HTR-8/SVneo (cell line): ENCODE data around the gene ZNF579.
"Not testable (repeated sequence)": the region's sequence is repeated elsewhere in the genome, so short reads cannot be mapped to it uniquely, and the experiment has no call there.

Experiments
- DNase-seq: peaks from one replicate; pipeline ENCODE4 v3.0.0; 2011; ENCODE audit warnings: low spot score, mixed read lengths; ENCODE audit not compliant: insufficient read length
- FAIRE-seq: peaks from 2 replicates; lab custom pipeline; 2011; peaks lifted over from hg19 to GRCh38; lab: Jason Lieb, UNC

The ZNF579 gene

GRCh38 chr19:55545443-55545842, 35.2 kb downstream of the ZNF579 start, which contains the start of gene SBK3:
Gene SBK3 (minus strand): TSS chr19:55545543. CDS start chr19:55545543, 0 bp downstream.
- DNase-seq (no peak), FAIRE-seq (no peak)

DNA sequence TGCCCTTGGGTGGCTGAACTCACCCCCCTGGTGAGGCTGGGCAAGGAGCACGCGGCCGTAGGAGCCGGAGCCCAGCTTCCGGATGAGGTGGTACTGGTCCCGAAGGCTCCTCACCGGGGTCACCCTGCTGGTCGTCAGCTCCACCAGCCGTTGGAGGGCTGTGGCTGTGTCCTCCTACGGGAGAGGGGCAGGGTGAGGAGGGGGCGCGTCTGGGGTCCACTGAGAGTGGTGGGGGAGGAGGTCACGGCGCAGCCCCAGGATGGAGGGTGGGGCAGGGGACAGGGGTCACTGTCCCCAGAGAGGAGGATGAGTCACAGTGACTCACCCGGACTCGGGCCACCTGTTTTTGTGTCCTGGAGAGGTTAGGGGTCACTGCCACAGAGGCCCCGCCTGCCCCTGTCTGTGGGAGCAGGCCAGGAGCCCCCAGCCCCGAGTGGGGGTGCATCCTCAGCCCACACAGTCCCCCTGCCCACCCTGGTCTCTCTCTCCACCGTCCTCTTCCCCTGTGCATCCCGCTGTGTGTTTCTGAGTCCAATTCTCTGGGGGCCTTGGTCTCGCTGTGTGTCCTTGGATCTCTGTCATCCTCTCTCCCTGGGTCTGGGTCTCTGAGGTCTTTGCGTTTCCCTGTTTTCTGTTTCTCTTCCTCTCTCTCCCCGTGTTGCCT, 35.7 kb downstream of the ZNF579 start:
- no peak for FAIRE-seq
- DNase-seq = no peak

GRCh38 chr19:55544014-55544413, 36.6 kb downstream of the ZNF579 start:
- no peak for DNase-seq
- FAIRE-seq = no peak

DNA sequence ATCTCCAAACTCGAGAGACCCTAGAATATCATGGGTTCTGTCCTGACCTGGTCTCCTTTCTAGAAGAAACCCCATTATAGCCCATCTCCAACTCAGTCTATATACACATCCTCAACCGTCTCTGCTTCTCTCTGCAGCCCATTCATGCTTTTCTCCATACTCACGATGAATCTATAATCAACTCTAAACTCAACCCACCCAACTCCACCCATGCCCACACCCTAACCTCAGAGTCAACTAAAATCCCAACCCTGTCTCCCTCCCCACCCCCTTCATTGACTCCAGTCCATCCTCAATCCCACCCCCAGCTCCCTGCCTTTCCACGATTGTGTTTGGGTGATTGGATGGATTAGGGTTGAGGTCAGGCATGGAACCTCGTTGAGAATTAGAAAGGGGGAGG, 37.1 kb downstream of the ZNF579 start:
- DNase-seq (no peak), FAIRE-seq (no peak)

GRCh38 chr19:55542292-55542855, 38.3 kb downstream of the ZNF579 start:
- no peak for DNase-seq
- FAIRE-seq = no peak

GRCh38 chr19:55541091-55541490, 39.6 kb downstream of the ZNF579 start:
- no peak for FAIRE-seq
- no peak for DNase-seq

- no peak for DNase-seq
- FAIRE-seq = no peak
These were observed 40.0 kb downstream of the ZNF579 start for GRCh38 chr19:55540619-55541018.

DNA sequence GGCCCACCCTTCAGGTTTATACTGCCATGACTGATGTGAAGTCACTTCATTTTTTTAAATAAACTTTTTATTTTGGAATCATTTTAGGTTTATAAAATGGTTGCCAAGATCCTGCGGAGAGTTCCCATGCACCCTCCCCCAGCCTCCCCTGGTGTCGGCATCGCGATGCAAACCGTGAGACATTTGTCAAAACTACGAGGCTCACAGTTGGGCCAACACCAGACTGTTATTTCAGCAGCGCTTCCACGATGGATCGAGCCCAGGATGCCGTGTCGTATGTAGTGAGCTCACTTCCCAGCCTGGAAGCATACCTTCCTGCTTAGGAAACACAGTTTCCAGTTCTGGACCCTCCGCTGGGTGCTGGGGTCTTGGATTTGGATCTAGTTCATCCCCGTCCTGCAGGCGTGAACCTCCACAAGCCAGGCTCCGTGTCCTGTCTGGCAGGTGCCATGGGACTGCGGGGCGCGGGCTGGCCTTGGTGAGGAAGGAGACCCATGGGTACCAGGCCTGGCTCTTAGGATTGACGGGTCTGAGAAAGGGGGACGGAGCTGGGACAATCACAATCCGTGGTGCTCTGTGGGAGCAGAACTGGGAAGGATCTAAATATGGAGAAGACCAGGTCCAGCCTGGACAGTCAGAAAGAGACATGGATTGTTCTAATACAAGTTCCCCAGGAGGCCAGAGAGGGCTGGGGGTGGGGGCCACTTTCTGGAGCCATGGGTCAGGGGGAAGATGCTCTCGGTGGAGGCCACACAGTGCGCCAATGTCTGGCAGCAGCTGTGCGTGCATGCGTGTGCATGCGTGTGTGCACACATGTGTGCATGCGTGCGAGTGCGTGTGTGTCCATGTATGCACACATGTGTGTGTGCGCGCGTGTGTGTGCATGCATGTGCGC, 41.3 kb downstream of the ZNF579 start:
- peak; percentile 98 for FAIRE-seq
- no peak for DNase-seq

DNA sequence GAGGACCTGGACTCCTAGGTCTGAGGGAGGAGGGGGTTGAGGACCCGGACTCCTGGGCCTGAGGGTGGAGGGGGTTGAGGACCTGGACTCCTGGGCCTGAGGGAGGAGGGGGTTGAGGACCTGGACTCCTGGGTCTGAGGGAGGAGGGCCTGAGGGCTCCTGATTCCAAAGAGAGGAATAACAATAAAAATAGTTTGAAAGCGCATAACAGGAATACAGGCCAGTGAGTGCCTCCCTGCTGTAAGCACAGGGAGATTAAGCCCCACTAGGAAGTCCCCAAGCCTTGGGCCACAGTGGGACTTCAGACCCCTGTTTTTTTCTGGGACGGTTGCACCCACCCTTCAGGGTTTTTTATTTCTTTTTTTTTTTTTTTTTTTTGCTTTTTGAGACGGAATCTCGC, 42.5 kb downstream of the ZNF579 start:
- FAIRE-seq (no peak), DNase-seq (no peak)

GRCh38 chr19:55537741-55538111, 42.9 kb downstream of the ZNF579 start:
- peak; percentile 78 for DNase-seq
- no peak for FAIRE-seq

GRCh38 chr19:55536951-55537740, 43.5 kb downstream of the ZNF579 start, which contains the start of gene SBK2:
Gene SBK2 (minus strand): TSS chr19:55537133. CDS start chr19:55536294, 839 bp downstream.
- DNase-seq (no peak), FAIRE-seq (no peak)

- FAIRE-seq (no peak), DNase-seq (no peak)
These were observed 44.3 kb downstream of the ZNF579 start for GRCh38 chr19:55536366-55536765.

GRCh38 chr19:55535965-55536350, 44.7 kb downstream of the ZNF579 start:
- DNase-seq = no peak
- no peak for FAIRE-seq

DNA sequence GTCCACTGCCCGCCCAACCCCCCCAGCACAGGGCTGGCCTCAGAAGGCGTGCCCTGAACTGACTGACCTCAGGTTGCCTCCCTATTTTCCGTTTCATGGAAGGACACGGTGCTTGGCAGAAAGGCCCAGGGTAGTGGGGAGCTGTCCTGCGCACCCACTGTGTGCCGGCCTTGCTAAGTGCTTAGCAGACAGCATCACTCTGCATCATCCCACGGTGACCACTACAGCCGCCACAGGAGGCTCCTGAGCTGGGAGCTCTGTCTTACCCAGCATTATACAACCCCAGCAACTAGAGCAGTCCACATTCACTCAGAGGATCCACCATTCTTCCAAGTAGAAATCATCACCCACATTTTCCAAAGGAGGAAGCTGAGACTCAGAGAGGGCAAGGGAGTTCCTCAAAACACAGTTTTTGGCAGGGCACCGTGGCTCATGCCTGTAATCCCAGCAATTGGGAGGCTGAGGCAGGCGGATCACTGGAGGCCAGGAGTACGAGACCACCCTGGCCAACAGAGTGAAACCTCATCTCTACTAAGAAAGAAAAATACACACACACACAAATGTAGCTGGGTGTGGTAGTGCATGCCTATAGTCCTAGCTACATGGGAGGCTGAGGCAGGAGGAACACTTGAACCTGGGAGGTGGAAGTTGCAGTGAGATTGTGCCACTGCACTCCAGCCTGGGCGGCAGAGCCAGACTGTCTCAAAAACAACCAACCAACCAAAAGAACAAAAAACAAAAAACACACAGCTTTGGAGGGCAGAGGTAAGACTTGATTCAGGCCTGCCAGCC, 45.3 kb downstream of the ZNF579 start:
- FAIRE-seq = no peak
- DNase-seq = no peak

GRCh38 chr19:55534280-55534679, 46.4 kb downstream of the ZNF579 start:
- not testable (repeated sequence) for FAIRE-seq, DNase-seq

DNA sequence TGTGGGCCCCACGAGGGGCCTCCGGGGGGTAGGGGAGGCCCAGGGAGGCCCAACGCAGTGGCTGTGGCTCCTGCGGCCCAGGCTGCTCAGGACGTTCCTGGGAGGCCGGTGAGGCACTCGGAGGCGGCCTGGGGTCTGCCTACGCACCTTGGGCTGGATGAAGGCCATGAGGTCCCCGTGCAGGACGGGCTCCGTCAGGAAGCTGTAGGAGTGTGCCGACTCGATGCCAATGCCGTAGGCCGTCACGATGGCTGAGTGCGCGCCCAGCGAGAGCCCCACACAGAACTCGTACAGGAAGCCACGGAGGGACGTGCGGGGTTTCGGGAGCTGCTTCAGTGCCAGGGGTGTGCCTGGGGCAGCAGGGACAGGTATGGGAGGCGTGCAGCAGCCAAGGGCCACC, 49.7 kb downstream of the ZNF579 start:
- FAIRE-seq (no peak), DNase-seq (no peak)

GRCh38 chr19:55529636-55530234, 50.9 kb downstream of the ZNF579 start:
- DNase-seq (no peak), FAIRE-seq (no peak)

DNA sequence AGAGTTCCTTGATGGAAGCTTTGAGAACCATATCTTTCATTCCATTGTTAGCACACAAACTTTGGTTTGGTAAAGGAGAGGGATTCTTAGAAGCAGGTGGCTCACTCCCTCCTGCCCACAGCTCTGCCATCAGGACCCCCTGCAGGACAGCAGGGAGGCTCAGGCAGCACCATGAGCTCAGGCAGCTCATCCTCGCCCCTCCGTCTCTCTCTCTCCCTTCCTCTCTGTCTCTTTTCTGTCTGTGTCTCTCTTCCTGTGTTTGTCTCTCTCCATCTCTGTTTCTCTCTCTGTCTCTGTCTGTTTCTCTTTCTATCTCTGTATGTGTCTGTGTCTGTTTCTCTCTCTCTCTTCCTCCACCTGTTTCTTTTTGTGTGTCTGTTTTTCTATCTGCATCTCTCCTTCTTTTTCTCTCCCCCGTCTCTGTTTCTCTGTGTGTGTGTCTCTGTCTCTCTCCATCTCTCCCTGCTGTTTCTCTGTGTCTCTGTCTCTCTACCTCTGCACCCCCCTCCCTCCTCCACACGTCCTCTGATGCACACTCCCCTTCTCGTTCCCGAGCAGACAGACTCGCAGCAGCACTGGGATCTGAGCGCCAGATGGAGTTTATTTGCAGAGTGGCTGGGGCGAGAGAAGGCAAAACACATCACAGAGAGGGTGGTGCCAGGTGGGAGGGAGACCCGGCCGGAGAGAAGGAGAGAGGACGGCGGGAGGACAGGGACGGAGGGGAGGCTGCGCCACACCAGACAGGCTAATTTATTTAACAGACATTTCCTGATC, 52.4 kb downstream of the ZNF579 start:
- FAIRE-seq = no peak
- no peak for DNase-seq
